GM19328 (cell line): ENCODE data around the gene NCOA3.

Experiments used
- ATAC-seq: cut with Tn5 transposase; IDR thresholded peaks from one replicate; pipeline ENCODE4 v1.9.1; 2021; ENCODE audit warnings: mild to moderate bottlenecking, moderate library complexity; ENCODE audit not compliant: unreplicated experiment

Gene NCOA3

GRCh38 chr20:47696856-47697255 is 195.2 kb downstream of the NCOA3 start:
- ATAC-seq = no peak

GRCh38 chr20:47698142-47698541 is 196.5 kb downstream of the NCOA3 start:
- no peak for ATAC-seq

- ATAC-seq = no peak
Measured at GRCh38 chr20:47699818-47700217, 198.1 kb downstream of the NCOA3 start.

- ATAC-seq = no peak
Measured at GRCh38 chr20:47700327-47700726, 198.6 kb downstream of the NCOA3 start.

- ATAC-seq = no peak
Measured at GRCh38 chr20:47701612-47702011, 199.9 kb downstream of the NCOA3 start.

- ATAC-seq = no peak
Measured at GRCh38 chr20:47703748-47704147, 202.1 kb downstream of the NCOA3 start.

- ATAC-seq = no peak
Measured at GRCh38 chr20:47704746-47705496, 203.2 kb downstream of the NCOA3 start.

GRCh38 chr20:47705497-47705856 is 203.8 kb downstream of the NCOA3 start:
- no peak for ATAC-seq

- ATAC-seq = no peak
Measured at GRCh38 chr20:47706345-47706744, 204.7 kb downstream of the NCOA3 start.
